ENCODE data around the gene PHF24. TPM values are rescaled to one million over a fixed set of nuclear protein-coding genes. Genes with fewer than 3 reads are reported as not detected.

PHF24 gene
- polyA plus RNA-seq, 1 donor (not counting 4 experiments of a cell fraction or from before 2014, with no cell fraction given), result 0.04 TPM

DNA sequence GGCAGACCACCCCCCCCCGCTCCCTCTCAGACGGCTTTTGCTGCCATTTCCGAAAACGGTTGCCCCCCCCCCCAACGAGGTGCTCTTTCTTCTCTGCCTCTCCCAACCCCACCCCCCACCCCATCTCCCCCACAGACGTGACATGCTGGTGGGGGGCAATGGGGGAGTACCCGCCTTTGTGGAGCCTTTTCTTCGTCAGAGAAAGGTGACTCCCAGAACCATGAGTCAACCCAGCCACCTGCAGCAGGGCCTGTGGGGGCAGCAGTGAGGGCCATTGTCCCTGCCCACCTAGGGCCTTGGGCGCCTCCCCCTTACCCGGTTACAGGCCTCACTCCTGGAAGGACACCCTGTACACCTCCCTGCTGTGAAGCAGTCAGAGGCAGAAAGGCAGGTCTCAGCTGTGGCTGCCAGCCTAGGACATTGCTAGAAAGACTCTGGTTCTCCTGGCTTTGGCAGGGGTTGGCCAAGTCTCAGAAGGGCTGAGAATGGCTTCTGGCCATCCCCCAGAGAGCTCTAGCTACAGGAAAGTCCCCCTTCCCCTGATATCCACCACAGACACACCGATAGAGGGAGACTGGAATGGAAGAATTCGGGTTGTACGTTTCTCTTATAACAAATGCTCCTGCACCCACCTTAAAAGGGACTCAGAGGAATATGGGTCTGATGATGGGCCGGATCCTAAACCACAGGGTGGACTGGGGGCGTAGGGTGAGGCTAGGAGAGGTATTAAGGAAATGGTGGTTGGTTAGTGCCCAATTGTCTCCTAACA is 33.7 kb downstream of the PHF24 start:
- H3K27me3 ChIP-seq (ENCODE audit: control insufficient read depth, extremely low read depth, insufficient read depth, low read length), result no peaks in the 10 kb centered on the region
- FAIRE-seq (no peak), DNase-seq (ENCODE audit: low read depth, low spot score) (no peak)
- H3K36me3 ChIP-seq (ENCODE audit: control insufficient read depth in 2 of 2, extremely low read depth in 1 of 2, insufficient read depth in 2 of 2, low read length in 2 of 2), result peaks cover 4 to 9% of the 10 kb centered on the region in 2 experiments
- peaks cover 71% of the 10 kb centered on the region for H3K4me1 ChIP-seq (ENCODE audit: control insufficient read depth, extremely low read depth, insufficient read depth, low read length)
- TF ChIP-seq, protein P1, sequence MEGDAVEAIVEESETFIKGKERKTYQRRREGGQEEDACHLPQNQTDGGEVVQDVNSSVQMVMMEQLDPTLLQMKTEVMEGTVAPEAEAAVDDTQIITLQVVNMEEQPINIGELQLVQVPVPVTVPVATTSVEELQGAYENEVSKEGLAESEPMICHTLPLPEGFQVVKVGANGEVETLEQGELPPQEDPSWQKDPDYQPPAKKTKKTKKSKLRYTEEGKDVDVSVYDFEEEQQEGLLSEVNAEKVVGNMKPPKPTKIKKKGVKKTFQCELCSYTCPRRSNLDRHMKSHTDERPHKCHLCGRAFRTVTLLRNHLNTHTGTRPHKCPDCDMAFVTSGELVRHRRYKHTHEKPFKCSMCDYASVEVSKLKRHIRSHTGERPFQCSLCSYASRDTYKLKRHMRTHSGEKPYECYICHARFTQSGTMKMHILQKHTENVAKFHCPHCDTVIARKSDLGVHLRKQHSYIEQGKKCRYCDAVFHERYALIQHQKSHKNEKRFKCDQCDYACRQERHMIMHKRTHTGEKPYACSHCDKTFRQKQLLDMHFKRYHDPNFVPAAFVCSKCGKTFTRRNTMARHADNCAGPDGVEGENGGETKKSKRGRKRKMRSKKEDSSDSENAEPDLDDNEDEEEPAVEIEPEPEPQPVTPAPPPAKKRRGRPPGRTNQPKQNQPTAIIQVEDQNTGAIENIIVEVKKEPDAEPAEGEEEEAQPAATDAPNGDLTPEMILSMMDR (optimal IDR thresholded peaks at IDR 0.05 in 1 of 3, IDR thresholded peaks at IDR 0.05 in 1 of 3, conservative IDR thresholded peaks at IDR 0.05 in 1 of 3; ENCODE audit: extremely low read depth in 1 of 3, insufficient read depth in 2 of 3, low read length in 3 of 3), result peak in 1 of 3 experiments; percentile 30
- TF ChIP-seq EZH2 (IDR thresholded peaks at IDR 0.05; ENCODE audit: low read length), result no peak
- dilution Hi-C loops (cut with MboI; ENCODE audit: extremely low pct_ligation_motif_present, low sequenced_read_pairs), result no loop called here
- no peaks in the 10 kb centered on the region for H4K20me1 ChIP-seq (ENCODE audit: control insufficient read depth, extremely low read depth, insufficient read depth, low read length)
- peak overlapping the region in 1 of 3 experiments; percentile 30 for H3K4me3 ChIP-seq (ENCODE audit: control insufficient read depth in 2 of 3, extremely low read depth in 1 of 3, insufficient read depth in 2 of 3, low read depth in 1 of 3, low read length in 3 of 3)
- H3K27ac ChIP-seq (ENCODE audit: control insufficient read depth, insufficient read depth, low read length), result peak overlapping the region; percentile 62
- peak overlapping the region; percentile 62 for H3K4me2 ChIP-seq (ENCODE audit: control insufficient read depth, extremely low read depth, insufficient read depth, low read depth, low read length)
- H3K79me2 ChIP-seq (ENCODE audit: control insufficient read depth, insufficient read depth, low read length), result no peaks in the 10 kb centered on the region
- H3K9me1 ChIP-seq (ENCODE audit: control insufficient read depth, extremely low read depth, insufficient read depth, low read length), result peaks cover 3% of the 10 kb centered on the region
- no peaks in the 10 kb centered on the region for H3K9me3 ChIP-seq (ENCODE audit: control insufficient read depth, low read depth, low read length)
- peak overlapping the region; percentile 29 for H3K9ac ChIP-seq (ENCODE audit: control insufficient read depth, extremely low read depth, insufficient read depth, low read length)
- H2AFZ ChIP-seq (ENCODE audit: control insufficient read depth, low read length), result no peak overlapping the region

GRCh38 chr9:34992376-34992951 is 34.4 kb downstream of the PHF24 start:
- Histone ChIP-seq H3K27me3 (ENCODE audit: control insufficient read depth, extremely low read depth, insufficient read depth, low read length) (no peaks in the 10 kb centered on the region), H3K9ac (ENCODE audit: control insufficient read depth, extremely low read depth, insufficient read depth, low read length) (peak overlapping the region; percentile 29), H3K9me1 (ENCODE audit: control insufficient read depth, extremely low read depth, insufficient read depth, low read length) (peaks cover 1% of the 10 kb centered on the region), H2AFZ (ENCODE audit: control insufficient read depth, low read length) (no peak overlapping the region), H4K20me1 (ENCODE audit: control insufficient read depth, extremely low read depth, insufficient read depth, low read length) (no peaks in the 10 kb centered on the region), H3K27ac (ENCODE audit: control insufficient read depth, insufficient read depth, low read length) (peak overlapping the region; percentile 62), H3K4me3 (ENCODE audit: control insufficient read depth in 2 of 3, extremely low read depth in 1 of 3, insufficient read depth in 2 of 3, low read depth in 1 of 3, low read length in 3 of 3) (peak overlapping the region in 1 of 3 experiments; percentile 30), H3K4me1 (ENCODE audit: control insufficient read depth, extremely low read depth, insufficient read depth, low read length) (peaks cover 64% of the 10 kb centered on the region), H3K4me2 (ENCODE audit: control insufficient read depth, extremely low read depth, insufficient read depth, low read depth, low read length) (peak overlapping the region; percentile 62), H3K9me3 (ENCODE audit: control insufficient read depth, low read depth, low read length) (no peaks in the 10 kb centered on the region), H3K79me2 (ENCODE audit: control insufficient read depth, insufficient read depth, low read length) (no peaks in the 10 kb centered on the region), H3K36me3 (ENCODE audit: control insufficient read depth in 2 of 2, extremely low read depth in 1 of 2, insufficient read depth in 2 of 2, low read length in 2 of 2) (peaks cover 6 to 13% of the 10 kb centered on the region in 2 experiments)
- dilution Hi-C loops (cut with MboI; ENCODE audit: extremely low pct_ligation_motif_present, low sequenced_read_pairs), result no loop called here
- peak; percentile 67 for DNase-seq (ENCODE audit: low read depth, low spot score)
- FAIRE-seq, result peak; percentile 89
- TF ChIP-seq EZH2 (IDR thresholded peaks at IDR 0.05; ENCODE audit: low read length), result no peak
- TF ChIP-seq, protein P1 (optimal IDR thresholded peaks at IDR 0.05 in 1 of 3, IDR thresholded peaks at IDR 0.05 in 1 of 3, conservative IDR thresholded peaks at IDR 0.05 in 1 of 3; ENCODE audit: extremely low read depth in 1 of 3, insufficient read depth in 2 of 3, low read length in 3 of 3), result no peak

Measured in keratinocyte (primary cell).